Measurements from ENCODE around the gene KCNMA1.

GRCh38 chr10:77030974-77031373, 606.6 kb downstream of the KCNMA1 start:
- TF ChIP-seq EZH2 (IDR thresholded peaks at IDR 0.05; ENCODE audit: low read length, unreplicated experiment) (no peak), EZH2phosphoT487 (IDR thresholded peaks at IDR 0.05; ENCODE audit: borderline replicate concordance, low read length) (no peak)
- TF ChIP-seq, protein P1, sequence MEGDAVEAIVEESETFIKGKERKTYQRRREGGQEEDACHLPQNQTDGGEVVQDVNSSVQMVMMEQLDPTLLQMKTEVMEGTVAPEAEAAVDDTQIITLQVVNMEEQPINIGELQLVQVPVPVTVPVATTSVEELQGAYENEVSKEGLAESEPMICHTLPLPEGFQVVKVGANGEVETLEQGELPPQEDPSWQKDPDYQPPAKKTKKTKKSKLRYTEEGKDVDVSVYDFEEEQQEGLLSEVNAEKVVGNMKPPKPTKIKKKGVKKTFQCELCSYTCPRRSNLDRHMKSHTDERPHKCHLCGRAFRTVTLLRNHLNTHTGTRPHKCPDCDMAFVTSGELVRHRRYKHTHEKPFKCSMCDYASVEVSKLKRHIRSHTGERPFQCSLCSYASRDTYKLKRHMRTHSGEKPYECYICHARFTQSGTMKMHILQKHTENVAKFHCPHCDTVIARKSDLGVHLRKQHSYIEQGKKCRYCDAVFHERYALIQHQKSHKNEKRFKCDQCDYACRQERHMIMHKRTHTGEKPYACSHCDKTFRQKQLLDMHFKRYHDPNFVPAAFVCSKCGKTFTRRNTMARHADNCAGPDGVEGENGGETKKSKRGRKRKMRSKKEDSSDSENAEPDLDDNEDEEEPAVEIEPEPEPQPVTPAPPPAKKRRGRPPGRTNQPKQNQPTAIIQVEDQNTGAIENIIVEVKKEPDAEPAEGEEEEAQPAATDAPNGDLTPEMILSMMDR (conservative IDR thresholded peaks at IDR 0.05; ENCODE audit: low read depth, low read length) = no peak

Measured in PC-3 (cell line).